Choroid plexus epithelial cell (primary cell): Measurements from ENCODE around the gene CD63.

Experiments used
- DNase-seq: peaks from one replicate; pipeline ENCODE4 v3.0.0-alpha.2; 2010; ENCODE audit warnings: low read depth
- H3K4me3 ChIP-seq: 2 replicates; pipeline ENCODE4 v1.5.1; 2011; ENCODE audit warnings: low read depth, mild to moderate bottlenecking, control low read depth, low read length, moderate library complexity
- TF ChIP-seq, protein P1 (sequence below): conservative IDR thresholded peaks from 2 replicates; pipeline ENCODE4 v1.5.1; 2011; ENCODE audit warnings: low read depth, mild to moderate bottlenecking, control low read depth, inconsistent platforms, low read length, moderate library complexity

CD63 gene

DNA sequence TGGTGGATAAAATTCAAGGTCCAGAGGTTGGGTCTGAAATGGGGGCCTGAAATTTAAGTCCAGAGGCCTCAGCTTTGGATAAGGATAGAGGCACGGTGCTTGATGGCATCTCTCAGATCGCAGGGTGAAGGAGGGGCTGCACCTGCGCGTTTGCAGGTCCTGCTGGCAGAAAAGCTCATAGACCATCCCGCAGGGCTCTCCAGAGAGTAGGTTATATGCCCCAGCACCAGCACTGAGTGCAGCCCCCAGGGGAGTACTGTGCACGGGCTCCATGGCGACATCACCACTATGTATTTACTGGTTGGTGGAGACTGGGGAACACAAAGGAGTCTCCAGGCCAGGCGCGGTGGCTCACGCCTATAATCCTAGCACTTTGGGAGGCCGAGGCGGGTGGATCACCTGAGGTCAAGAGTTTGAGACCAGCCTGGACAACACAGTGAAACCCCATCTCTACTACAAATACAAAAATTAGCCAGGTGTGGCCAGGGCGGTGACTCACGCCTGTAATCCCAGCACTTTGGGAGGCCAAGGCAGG lies 4.3 kb upstream of the CD63 start:
- TF ChIP-seq, protein P1, sequence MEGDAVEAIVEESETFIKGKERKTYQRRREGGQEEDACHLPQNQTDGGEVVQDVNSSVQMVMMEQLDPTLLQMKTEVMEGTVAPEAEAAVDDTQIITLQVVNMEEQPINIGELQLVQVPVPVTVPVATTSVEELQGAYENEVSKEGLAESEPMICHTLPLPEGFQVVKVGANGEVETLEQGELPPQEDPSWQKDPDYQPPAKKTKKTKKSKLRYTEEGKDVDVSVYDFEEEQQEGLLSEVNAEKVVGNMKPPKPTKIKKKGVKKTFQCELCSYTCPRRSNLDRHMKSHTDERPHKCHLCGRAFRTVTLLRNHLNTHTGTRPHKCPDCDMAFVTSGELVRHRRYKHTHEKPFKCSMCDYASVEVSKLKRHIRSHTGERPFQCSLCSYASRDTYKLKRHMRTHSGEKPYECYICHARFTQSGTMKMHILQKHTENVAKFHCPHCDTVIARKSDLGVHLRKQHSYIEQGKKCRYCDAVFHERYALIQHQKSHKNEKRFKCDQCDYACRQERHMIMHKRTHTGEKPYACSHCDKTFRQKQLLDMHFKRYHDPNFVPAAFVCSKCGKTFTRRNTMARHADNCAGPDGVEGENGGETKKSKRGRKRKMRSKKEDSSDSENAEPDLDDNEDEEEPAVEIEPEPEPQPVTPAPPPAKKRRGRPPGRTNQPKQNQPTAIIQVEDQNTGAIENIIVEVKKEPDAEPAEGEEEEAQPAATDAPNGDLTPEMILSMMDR: no peak
- DNase-seq: no peak

DNA sequence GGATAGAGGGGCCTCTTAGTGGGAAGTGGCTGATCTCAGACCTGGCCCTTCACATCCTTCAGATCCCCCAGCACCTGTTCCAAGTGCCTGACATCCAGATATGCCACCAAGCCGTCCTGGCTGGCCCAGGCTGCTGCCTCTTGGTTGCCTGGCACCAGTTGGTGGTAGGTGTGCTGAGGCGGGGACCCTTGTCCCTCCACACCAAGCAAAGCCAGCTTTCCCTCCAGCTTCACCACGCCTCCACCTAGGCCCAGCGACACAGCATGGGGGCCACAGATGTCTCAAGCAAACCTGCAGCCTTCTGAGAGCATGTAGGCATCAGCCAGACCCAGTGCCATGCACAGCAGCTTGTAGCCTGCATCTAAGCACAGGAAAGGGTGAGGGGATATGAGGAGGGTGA lies 3.5 kb upstream of the CD63 start:
- TF ChIP-seq, protein P1: no peak
- H3K4me3 ChIP-seq: no peak overlapping the region
- DNase-seq: no peak

More for the DNA sequence above, 4.3 kb upstream of the CD63 start:
- no peak overlapping the region for H3K4me3 ChIP-seq

DNA sequence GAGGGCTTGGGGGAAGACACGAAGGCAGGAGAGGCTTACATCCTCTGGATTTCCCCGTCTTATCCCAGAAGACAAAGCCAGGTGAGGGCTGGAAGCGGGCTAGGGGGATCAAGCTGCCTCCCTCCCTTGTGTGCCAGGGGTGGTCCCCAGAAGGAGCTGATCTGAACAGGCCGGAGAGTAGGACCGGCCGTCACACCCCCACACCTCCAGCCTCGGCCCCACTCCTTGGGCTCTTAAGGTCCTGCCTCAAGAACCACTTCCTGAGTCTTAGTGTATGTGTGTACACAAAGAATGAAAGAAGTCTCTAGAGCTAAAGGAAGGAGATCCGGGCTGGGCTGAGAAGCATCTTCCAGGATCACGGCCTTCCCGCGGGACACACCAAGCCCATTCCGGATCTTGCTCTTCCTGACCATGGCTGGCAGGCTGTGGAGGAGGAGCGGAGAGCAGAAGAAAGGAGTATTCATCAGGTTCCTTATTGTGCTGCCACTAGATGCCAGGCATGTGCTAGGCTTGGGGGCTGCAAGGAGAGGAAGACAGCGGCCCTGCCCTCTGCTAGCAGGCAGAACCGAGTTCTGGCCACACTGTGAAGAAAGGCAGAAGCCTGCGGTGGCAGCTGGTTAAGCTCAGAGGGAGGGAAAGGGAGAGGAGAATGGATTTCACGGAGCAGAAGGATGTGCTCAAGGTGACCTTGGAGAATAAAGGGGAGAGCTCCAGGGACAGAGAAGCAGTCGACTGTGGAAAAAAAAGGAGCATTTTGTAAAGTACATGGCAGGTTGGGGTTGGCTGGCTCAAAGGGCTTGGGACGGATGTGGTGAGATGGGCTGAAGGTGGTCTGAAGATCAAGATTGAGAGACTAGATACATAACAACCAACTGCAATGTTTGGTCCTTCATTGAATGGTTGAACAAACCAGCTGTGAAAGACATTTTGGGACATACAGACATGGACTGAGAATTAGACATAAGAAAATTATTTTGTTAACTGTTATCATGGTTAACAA lies 1.3 kb upstream of the CD63 start:
- peak overlapping the region; percentile 92 for H3K4me3 ChIP-seq
- peak; percentile 71 for DNase-seq
- TF ChIP-seq, protein P1: no peak

DNA sequence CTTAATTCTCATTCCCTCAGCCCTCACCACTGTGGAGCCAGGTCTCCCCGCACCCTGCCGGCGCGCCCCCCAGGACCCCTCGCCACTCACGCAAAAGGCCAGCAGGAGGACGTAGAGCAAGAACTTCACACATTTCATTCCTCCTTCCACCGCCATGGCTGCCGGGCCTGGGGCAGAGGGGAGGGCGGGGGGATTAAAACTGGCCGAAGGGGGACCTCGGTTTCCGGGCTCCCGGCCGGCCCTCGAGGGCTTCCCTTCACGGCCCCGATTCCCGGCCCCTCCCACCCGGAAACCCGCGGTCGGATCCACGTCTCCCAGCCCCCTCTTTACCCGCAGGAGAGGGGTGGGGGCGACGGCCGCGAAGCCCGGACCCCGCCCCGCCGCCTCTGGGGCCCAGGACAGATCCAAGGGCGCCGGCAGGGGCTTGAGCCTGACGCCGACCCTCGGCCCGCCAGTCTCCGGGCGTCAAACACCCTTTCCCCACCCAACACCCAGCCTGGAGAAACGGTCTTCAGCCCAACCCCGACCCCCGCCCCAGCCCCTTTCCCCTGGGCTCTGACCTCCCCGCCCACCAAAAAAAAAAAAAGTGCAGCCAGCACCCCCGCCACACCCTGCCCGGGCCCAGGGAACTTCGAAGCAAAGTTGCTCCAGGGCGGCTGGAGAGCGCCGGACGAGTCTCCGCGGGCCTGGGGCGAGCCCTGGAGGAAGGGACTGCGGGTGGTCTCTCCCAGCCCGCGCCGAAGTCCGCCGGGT lies 447 bp downstream of the CD63 start:
- TF ChIP-seq, protein P1: no peak
- peak overlapping the region; percentile 92 for H3K4me3 ChIP-seq
- peak; percentile 74 for DNase-seq

DNA sequence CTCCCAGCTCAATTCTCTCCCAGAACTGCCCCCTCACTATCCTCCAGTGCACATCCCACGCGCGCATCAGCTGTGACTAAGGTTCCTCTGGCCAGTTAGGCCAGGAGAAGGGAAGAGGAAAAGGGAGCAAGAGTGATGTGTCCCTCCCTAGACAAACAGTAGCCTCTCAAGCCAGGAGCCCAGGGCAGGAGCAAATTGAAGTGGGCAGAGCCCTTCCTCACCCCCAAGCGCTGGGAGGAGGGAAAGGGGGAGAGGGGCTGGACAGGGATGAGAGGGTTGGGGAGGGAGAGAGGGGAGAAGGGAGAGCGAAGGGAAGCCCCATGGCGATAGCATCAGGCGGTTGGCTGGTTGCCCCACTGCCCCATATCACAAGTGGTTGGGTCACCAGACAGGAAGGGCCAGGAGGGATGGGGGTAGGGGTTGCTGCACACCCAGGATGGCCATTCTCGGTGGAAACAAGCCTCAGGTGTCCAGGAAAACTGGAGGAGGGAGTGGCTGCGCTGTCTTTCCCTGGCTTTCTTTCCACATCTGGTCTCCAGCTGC lies 1.1 kb downstream of the CD63 start:
- peak overlapping the region; percentile 92 for H3K4me3 ChIP-seq
- peak; percentile 65 for DNase-seq
- TF ChIP-seq, protein P1: no peak

DNA sequence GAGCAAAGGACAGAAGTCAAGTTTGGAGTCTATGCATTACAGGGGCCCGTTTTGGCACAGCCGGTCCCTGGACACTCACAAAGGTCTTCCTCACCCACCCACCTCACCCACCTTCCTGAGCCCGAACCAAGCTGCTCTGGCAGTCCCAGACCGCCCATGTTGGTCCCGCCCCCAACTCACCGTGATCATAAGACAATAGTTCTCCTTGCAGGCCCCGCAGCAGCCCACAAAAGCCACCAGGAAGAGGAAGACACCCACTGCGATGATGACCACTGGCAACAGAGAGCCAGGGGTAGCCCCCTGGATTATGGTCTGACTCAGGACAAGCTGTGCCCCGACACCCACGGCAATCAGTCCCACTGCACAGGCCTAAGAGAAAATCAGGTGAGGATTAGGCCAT lies 1.8 kb downstream of the CD63 start:
- H3K4me3 ChIP-seq: peak overlapping the region; percentile 92
- DNase-seq: no peak
- TF ChIP-seq, protein P1: no peak
